ENCODE measurements around the gene SDK1.

Gene SDK1

DNA sequence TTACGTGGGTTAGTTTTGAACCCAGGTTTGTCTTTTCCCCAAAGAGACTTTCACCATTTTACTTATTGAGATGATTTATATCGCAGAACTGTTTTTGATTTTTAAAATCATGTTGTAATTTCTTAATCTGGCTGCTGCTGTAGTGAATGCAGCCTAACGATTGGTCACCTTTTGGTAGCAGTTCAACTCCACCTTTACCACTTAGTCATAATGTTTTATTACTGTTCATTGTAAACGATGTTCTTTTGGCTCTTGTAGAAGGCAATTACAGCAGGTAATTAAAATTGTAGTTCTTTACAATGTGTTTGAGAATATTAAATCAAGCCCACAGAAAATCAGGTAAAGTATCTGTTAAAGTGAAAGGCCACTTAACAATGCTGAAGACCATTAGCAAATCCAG lies 531.1 kb downstream of the SDK1 start:
- no peak for TF ChIP-seq CTCF (IDR thresholded peaks at IDR 0.05; ENCODE audit: low read depth, low read length)
- DNase-seq (ENCODE audit: extremely low read depth, low read depth): no peak

- no peak for DNase-seq (ENCODE audit: extremely low read depth, low read depth)
- TF ChIP-seq CTCF (IDR thresholded peaks at IDR 0.05; ENCODE audit: low read depth, low read length): no peak
These were observed 534.1 kb downstream of the SDK1 start for GRCh38 chr7:3835109-3835508.

- no peak for DNase-seq (ENCODE audit: extremely low read depth, low read depth)
- no peak for TF ChIP-seq CTCF (IDR thresholded peaks at IDR 0.05; ENCODE audit: low read depth, low read length)
These were observed 535.8 kb downstream of the SDK1 start for GRCh38 chr7:3836855-3837254.

DNA sequence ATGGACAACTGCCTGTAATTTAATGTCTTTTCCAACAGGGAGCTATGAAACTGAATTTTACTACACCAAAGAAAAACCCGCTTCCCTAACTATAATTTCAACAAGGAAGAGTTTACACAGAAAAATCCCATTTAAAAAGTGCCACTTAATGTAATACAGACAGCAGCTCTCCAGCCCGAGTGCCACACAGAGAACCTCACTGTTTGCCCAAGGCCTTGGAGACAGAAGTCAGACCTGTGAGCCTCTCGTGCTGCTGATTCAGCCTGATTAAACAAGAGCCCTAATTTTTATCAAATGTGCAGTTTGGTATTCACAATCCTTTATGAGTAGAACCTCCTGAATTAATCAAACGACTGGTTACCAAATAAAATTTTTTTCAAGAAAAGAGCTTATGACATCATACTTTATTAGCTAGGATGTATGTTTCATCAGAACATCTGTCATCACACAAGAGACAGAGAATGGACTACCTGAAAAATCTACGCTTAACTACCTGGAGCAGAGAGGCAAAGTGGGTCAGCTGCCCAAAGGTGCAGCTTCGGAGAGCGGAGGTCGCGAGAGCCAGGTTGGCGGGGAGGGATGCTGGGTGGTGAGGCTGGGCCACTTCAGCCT lies 543.6 kb downstream of the SDK1 start:
- DNase-seq (ENCODE audit: extremely low read depth, low read depth): no peak
- TF ChIP-seq CTCF (IDR thresholded peaks at IDR 0.05; ENCODE audit: low read depth, low read length): no peak

- no peak for TF ChIP-seq CTCF (IDR thresholded peaks at IDR 0.05; ENCODE audit: low read depth, low read length)
- no peak for DNase-seq (ENCODE audit: extremely low read depth, low read depth)
These were observed 545.7 kb downstream of the SDK1 start for GRCh38 chr7:3846738-3847137.

- no peak for DNase-seq (ENCODE audit: extremely low read depth, low read depth)
These were observed 546.3 kb downstream of the SDK1 start for GRCh38 chr7:3847336-3847735.

GRCh38 chr7:3859431-3859830 lies 558.4 kb downstream of the SDK1 start:
- no peak for TF ChIP-seq CTCF (IDR thresholded peaks at IDR 0.05; ENCODE audit: low read depth, low read length)
- no peak for DNase-seq (ENCODE audit: extremely low read depth, low read depth)

More at GRCh38 chr7:3847336-3847735, 546.3 kb downstream of the SDK1 start:
- no peak for TF ChIP-seq CTCF (IDR thresholded peaks at IDR 0.05; ENCODE audit: low read depth, low read length)
